Skeletal muscle satellite cell (primary cell): ENCODE measurements around the gene ACLY.
"Not testable (repeated sequence)": the region's sequence is repeated elsewhere in the genome, so short reads cannot be mapped to it uniquely, and the experiment has no call there.

Experiments
- H3K27me3 ChIP-seq: 2 replicates; pipeline ENCODE4 v1.7.0; 2013; ENCODE audit warnings: low read length; ENCODE audit not compliant: control insufficient read depth, insufficient read depth
- H3K36me3 ChIP-seq: 2 replicates; pipeline ENCODE4 v1.7.0; 2013; ENCODE audit warnings: mild to moderate bottlenecking, control low read depth, low read length; ENCODE audit not compliant: insufficient read depth
- H3K4me1 ChIP-seq: 2 replicates; pipeline ENCODE4 v1.7.0; 2013; ENCODE audit warnings: low read length; ENCODE audit not compliant: control insufficient read depth, insufficient read depth
- H3K4me2 ChIP-seq: 2 replicates; pipeline ENCODE4 v1.7.0; 2013; ENCODE audit warnings: mild to moderate bottlenecking, low read length
- H3K4me3 ChIP-seq: 2 replicates; pipeline ENCODE4 v1.7.0; 2013; ENCODE audit warnings: low read length
- H3K9ac ChIP-seq: 2 replicates; pipeline ENCODE4 v1.7.0; 2013; ENCODE audit warnings: mild to moderate bottlenecking, low read depth, low read length, moderate library complexity
- H3K9me3 ChIP-seq: replicated peaks from 2 replicates; pipeline ENCODE4 v1.7.0; 2013; ENCODE audit warnings: mild to moderate bottlenecking, control low read depth, low read length

ACLY gene

DNA sequence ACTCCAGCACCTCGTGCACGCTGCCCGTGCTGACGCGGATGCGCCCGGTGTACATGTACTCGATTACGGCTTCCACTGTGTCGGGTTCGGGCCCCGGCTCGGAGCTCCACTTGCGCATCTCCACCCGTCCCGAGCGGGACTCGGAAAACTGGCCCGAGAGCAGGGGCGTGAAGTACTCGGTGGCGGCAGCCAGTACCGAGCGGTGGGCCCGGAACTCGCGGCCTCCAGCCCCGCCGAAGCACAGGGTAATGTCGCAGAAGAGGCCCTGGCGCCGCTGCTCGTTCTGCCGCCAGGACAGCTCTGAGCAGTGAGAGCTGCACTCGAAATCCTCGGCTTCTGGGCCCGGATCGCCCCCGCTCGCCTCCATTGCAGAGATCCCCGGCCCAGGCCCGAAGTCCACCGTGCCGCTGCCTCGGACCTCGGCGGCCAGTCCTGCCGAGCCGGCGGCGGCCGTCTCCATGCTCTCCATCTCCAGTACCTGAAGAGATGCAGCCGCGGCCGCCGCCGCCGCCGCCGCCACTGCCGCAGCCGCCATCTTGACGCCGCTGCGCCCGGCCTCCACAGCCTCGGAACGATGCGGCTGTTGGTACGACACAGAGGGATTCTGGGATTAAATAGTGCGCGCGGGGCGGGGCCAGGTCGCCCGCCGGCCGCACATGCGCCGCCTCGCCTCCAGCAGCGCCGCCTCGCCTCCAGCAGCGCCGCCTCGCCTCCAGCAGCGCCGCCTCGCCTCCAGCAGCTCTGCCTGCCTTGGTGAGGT is 53.7 kb downstream of the ACLY start, which contains the start of gene KLHL11:
Gene KLHL11, minus strand, starts transcription at position 588 of the 760 bp plus-strand sequence. Its CDS starts 53 bp downstream, at position 535.
- peak within 1 kb of the TSS; percentile 91 for H3K4me3 ChIP-seq

DNA sequence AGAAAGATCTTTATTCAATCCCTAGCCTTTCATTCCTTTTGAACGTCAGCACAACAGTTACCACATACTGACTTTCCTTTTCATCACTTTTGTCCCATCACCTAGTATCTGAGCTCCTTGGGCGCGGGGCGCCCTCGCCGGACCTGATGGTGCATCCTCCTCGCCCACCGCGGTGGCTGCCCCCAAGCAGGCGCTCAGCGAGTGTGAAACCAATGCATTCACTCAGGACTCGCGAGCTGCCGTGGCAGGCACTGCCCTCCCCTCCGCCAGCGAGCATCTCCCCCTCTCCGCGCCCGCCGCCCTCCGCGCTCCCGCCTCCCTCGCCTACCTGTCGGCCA is 54.3 kb downstream of the ACLY start:
- H3K36me3 ChIP-seq = peaks cover 25% of the 10 kb centered on the region
- peak overlapping the region; percentile 95 for H3K9ac ChIP-seq
- H3K4me2 ChIP-seq = peak overlapping the region; percentile 71
- no peaks in the 10 kb centered on the region for H3K27me3 ChIP-seq
- H3K4me3 ChIP-seq = peak overlapping the region; percentile 91
- peaks cover 16% of the 10 kb centered on the region for H3K4me1 ChIP-seq
- no peaks in the 10 kb centered on the region for H3K9me3 ChIP-seq

More for the DNA sequence above, 53.7 kb downstream of the ACLY start, which contains the start of gene KLHL11:
- Histone ChIP-seq H3K9me3 (no peaks in the 10 kb centered on the region), H3K4me2 (peak within 1 kb of the TSS; percentile 71), H3K9ac (peak within 1 kb of the TSS; percentile 95), H3K4me1 (peaks cover 16% of the 10 kb centered on the region), H3K27me3 (no peaks in the 10 kb centered on the region), H3K36me3 (peaks cover 31% of the 10 kb centered on the region)

GRCh38 chr17:41863074-41863848 is 55.5 kb downstream of the ACLY start:
- Histone ChIP-seq H3K4me3 (peak overlapping the region; percentile 91), H3K9me3 (no peaks in the 10 kb centered on the region), H3K36me3 (peaks cover 15% of the 10 kb centered on the region), H3K9ac (peak overlapping the region; percentile 95), H3K4me2 (peak overlapping the region; percentile 71), H3K4me1 (peaks cover 16% of the 10 kb centered on the region), H3K27me3 (no peaks in the 10 kb centered on the region)

DNA sequence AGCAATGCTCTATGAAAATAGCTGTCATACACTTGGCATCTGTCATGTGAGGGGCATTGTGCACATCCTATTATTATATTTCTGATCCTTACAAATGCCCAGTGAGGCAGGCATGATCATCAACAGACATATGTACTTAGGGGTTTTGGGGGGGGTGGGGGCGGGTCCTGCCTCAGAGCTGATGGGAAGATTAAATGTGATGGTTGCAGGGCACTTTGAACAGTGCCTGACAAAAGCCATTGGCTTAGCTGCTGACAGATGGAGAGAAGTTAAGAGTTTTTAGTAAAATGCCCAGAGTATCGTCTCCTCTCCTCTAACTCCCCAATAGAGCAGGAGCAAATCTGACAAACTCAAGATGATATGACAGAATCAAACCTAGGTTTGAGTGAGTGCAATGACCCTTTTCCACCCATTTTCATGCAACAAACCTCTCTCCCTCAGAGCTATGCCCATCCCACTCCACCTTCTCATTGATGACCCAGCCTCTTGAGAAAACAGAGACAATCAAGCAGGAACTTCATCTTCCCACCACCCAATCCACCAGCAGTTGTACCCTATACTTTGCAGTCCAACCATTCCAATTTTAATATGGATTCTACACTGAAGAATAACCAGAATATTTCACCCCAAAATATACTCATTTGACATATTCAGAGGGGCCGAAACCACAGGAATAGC is 58.4 kb downstream of the ACLY start:
- Histone ChIP-seq H3K36me3 (no peaks in the 10 kb centered on the region), H3K4me3 (no peak overlapping the region), H3K4me2 (no peak overlapping the region), H3K27me3 (no peaks in the 10 kb centered on the region), H3K9me3 (no peaks in the 10 kb centered on the region), H3K9ac (no peak overlapping the region), H3K4me1 (peaks cover 13% of the 10 kb centered on the region)

DNA sequence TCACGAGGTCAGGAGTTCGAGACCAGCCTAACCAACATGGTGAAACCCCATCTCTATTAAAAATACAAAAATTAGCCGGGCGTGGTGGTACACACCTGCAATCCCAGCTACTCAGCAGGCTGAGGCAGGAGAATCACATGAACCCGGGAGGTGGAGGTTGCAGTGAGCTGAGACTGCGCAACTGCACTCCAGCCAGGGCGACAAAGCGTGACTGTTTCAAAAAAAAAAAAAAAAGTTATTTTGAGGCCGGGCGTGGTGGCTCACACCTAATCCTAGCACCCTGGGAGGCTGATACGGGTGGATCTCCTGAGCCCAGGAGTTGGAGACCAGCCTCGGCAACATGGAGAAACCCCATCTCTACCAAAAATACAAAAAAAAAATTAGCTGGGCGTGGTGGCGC is 67.4 kb downstream of the ACLY start:
- H3K27me3 ChIP-seq, H3K9ac ChIP-seq, H3K4me2 ChIP-seq, H3K4me3 ChIP-seq, H3K9me3 ChIP-seq: not testable (repeated sequence)
- peaks cover 21% of the 10 kb centered on the region for H3K36me3 ChIP-seq
- H3K4me1 ChIP-seq = peaks cover 17% of the 10 kb centered on the region

DNA sequence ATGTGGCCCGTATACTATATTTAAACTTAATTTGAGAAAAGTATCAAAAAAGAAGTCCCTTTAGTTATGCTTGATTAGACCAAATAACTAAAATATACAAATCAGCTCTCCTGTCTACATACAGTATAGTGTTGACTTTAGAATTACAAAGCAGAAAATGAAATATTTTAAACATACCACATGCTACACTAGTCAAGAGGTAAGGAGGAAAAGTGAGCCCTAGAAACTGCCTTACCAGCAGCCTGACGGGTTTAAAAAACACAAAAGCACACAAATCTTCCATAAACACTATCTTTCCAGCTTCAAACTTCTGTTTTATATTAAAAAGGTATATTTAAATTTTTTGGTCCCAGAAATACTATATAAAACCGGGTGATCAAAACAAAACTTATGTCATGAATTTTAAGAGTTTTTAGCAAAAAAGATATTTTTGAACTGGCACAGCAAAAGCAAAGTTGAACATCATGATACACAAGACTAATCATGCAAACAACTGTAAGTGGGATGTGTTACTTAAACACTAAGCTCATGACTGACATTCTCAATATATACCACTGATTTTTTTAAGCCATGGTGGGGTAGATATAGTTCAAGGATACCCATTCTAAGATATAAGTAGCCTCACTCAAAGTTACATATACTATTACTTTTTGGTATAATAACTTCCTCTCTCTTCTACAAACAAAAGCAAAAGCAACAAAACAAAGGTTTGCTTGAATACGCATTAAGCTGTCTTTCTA is 69.3 kb downstream of the ACLY start:
- Histone ChIP-seq H3K27me3 (no peaks in the 10 kb centered on the region), H3K4me1 (peaks cover 17% of the 10 kb centered on the region), H3K4me2 (peak overlapping the region; percentile 23), H3K9me3 (no peaks in the 10 kb centered on the region), H3K36me3 (peaks cover 13% of the 10 kb centered on the region), H3K4me3 (no peak overlapping the region), H3K9ac (no peak overlapping the region)

- Histone ChIP-seq H3K4me3 (no peak overlapping the region), H3K4me2 (peak overlapping the region; percentile 23), H3K27me3 (no peaks in the 10 kb centered on the region), H3K9me3 (no peaks in the 10 kb centered on the region), H3K36me3 (peaks cover 7% of the 10 kb centered on the region), H3K4me1 (peaks cover 17% of the 10 kb centered on the region), H3K9ac (no peak overlapping the region)
These were observed 70.0 kb downstream of the ACLY start for GRCh38 chr17:41848788-41849187.

GRCh38 chr17:41844971-41845370 is 73.8 kb downstream of the ACLY start:
- H3K4me1 ChIP-seq = peaks cover 10% of the 10 kb centered on the region
- H3K27me3 ChIP-seq = no peaks in the 10 kb centered on the region
- H3K4me2 ChIP-seq = no peak overlapping the region
- no peak overlapping the region for H3K9ac ChIP-seq
- H3K4me3 ChIP-seq = no peak overlapping the region
- no peaks in the 10 kb centered on the region for H3K9me3 ChIP-seq
- H3K36me3 ChIP-seq = peaks cover 5% of the 10 kb centered on the region

DNA sequence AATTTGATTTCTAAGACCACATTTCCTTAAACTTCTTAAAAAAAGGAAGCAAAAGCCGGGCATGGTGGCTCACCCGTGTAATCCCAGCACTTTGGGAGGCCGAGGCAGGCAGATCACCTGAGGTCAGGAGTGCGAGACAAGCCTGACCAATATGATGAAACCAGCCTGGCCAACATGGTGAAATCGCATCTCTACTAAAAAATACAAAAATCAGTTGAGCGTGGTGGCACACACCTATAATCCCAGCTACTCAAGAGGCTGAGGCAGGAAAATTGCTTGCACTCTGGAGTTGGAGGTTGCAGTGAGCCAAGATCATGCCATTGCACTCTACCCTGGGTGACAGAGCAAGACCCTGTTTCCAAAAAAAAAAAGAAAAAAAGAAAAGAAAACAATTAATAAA is 78.0 kb downstream of the ACLY start:
- not testable (repeated sequence) for H3K36me3 ChIP-seq, H3K4me1 ChIP-seq, H3K9me3 ChIP-seq, H3K9ac ChIP-seq, H3K4me2 ChIP-seq, H3K4me3 ChIP-seq, H3K27me3 ChIP-seq

DNA sequence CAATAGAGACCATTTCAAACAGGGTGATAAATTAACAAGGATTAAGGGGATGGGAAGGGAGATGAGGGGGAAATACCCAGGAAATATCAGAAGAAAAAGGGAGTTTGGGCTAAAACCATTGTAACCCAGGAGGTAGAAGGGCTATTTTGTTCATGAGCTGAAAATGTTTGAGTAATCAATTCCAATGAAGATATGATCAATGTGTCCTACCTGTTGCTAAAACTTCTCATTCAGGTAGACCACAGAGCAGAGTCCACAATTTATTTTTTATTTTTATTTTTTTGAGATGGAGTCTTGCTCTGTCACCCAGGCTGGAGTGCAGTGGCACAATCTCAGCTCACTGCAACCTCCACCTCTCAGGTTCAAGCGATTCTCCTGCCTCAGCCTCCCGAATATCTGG is 79.3 kb downstream of the ACLY start:
- not testable (repeated sequence) for H3K9me3 ChIP-seq, H3K9ac ChIP-seq, H3K4me2 ChIP-seq, H3K36me3 ChIP-seq, H3K4me3 ChIP-seq, H3K27me3 ChIP-seq
- H3K4me1 ChIP-seq = peaks cover 15% of the 10 kb centered on the region
